GM12878 (cell line): ENCODE results near the gene SEL1L. TPM values are rescaled to one million over a fixed set of nuclear protein-coding genes. Genes with fewer than 3 reads are reported as not detected.

Source experiments
- ATAC-seq: fragments of 200-7000 bp; cut with Tn5 transposase; 3 replicates; pipeline ENCODE4 v1.9.1; 2020; ENCODE audit warnings: mild to moderate bottlenecking, moderate library complexity
- BruUV-seq: library from RNA; stranded (reverse); fragments of 400-500 nt; replicated peaks from 2 replicates; lab custom pipeline; 2021; lab: Mats Ljungman, UMichigan
- CTCF ChIA-PET: fragments of 300-600 bp; sonication (Branson Sonifier 250); formaldehyde crosslinking; extraction: SDS; loops from one replicate; lab custom pipeline; 2021; ENCODE audit warnings: inconsistent platforms; lab: Yijun Ruan, JAX
- POLR2A ChIA-PET: fragments of 350-600 bp; formaldehyde crosslinking; extraction: SDS; loops from one replicate; lab custom pipeline; 2021; ENCODE audit warnings: inconsistent platforms; lab: Charles Lee
- RAD21 ChIA-PET: fragments of 300-600 bp; sonication (Branson Sonifier 250); formaldehyde crosslinking; loops from one replicate; lab custom pipeline; 2023; ENCODE audit warnings: antibody characterized with exemption; ENCODE audit not compliant: unreplicated experiment; lab: Charles Lee
- SMC1A ChIA-PET: fragments of 300-600 bp; sonication (Branson Sonifier 250); formaldehyde crosslinking; loops from one replicate; lab custom pipeline; 2023; ENCODE audit not compliant: unreplicated experiment, uncharacterized antibody; lab: Charles Lee
- DNase-seq: peaks from one replicate; pipeline ENCODE4 v3.0.0-alpha.2; 2011; ENCODE audit warnings: low read depth, low spot score
- FAIRE-seq: peaks from 3 replicates; lab custom pipeline; 2011; peaks lifted over from hg19 to GRCh38; lab: Jason Lieb, UNC
- H2AFZ ChIP-seq: 2 replicates; pipeline ENCODE4 v1.6.0; 2011; ENCODE audit warnings: low read depth, low read length, control low read depth; ENCODE audit not compliant: control insufficient read depth
- H3K27ac ChIP-seq: 2 replicates; pipeline ENCODE4 v1.5.1; 2011; ENCODE audit warnings: control low read depth; ENCODE audit not compliant: control insufficient read depth, insufficient read depth
- H3K27me3 ChIP-seq, 2 experiments: replicated peaks in 1 of 2; 2 replicates each; pipeline versions ENCODE4 v1.6.0 to v1.6.1; 2011; ENCODE audit warnings: low read length in 1 of 2; ENCODE audit not compliant: control insufficient read depth in 2 of 2, insufficient read depth in 2 of 2
- H3K36me3 ChIP-seq, 2 experiments: 2 replicates each; pipeline ENCODE4 v1.5.1; 2011; ENCODE audit warnings: low read length in 1 of 2; ENCODE audit not compliant: control insufficient read depth in 2 of 2, insufficient read depth in 2 of 2
- H3K4me1 ChIP-seq: 2 replicates; pipeline ENCODE4 v1.6.1; 2011; ENCODE audit warnings: mild to moderate bottlenecking, low read length, moderate library complexity, mixed read lengths; ENCODE audit not compliant: control insufficient read depth, insufficient read depth
- H3K4me2 ChIP-seq: 2 replicates; pipeline ENCODE4 v1.6.0; 2011; ENCODE audit warnings: control low read depth; ENCODE audit not compliant: control insufficient read depth, insufficient read depth
- H3K4me3 ChIP-seq: fragments of 200-600 bp; sonication (generic); 2 replicates; pipeline ENCODE4 v1.5.1; 2016
- H3K79me2 ChIP-seq: 2 replicates; pipeline ENCODE4 v1.6.0; 2011; ENCODE audit warnings: low read length; ENCODE audit not compliant: control insufficient read depth, insufficient read depth
- H3K9ac ChIP-seq: 2 replicates; pipeline ENCODE4 v1.8.0; 2011; ENCODE audit warnings: low read length, control low read depth, mixed read lengths; ENCODE audit not compliant: control insufficient read depth, insufficient read depth
- H3K9me3 ChIP-seq: replicated peaks from 3 replicates; pipeline ENCODE4 v1.5.1; 2011; ENCODE audit warnings: mild to moderate bottlenecking, low read length; ENCODE audit not compliant: control insufficient read depth, insufficient read depth
- H4K20me1 ChIP-seq: 2 replicates; pipeline ENCODE4 v1.6.0; 2011; ENCODE audit not compliant: control insufficient read depth, insufficient read depth
- BCL11A ChIP-seq: IDR thresholded peaks from 2 replicates; pipeline ENCODE4 v1.6.1; 2011; ENCODE audit warnings: low read depth, low read length
- BMI1 ChIP-seq: fragments of 450-650 bp; IDR thresholded peaks from 2 replicates; pipeline ENCODE4 v1.6.1; 2016; ENCODE audit warnings: mild to moderate bottlenecking, moderate library complexity, borderline replicate concordance
- CREB1 ChIP-seq: IDR thresholded peaks from 2 replicates; pipeline ENCODE4 v1.6.1; 2012; ENCODE audit warnings: low read depth, mild to moderate bottlenecking, inconsistent platforms
- FOXK2 ChIP-seq: fragments of 450-650 bp; IDR thresholded peaks from 2 replicates; pipeline ENCODE4 v1.6.1; 2017; ENCODE audit warnings: mild to moderate bottlenecking, moderate library complexity
- IKZF1 ChIP-seq: fragments of 450-650 bp; conservative IDR thresholded peaks from 2 replicates; pipeline ENCODE4 v1.6.1; 2017; ENCODE audit warnings: antibody characterized with exemption, mild to moderate bottlenecking
- IRF4 ChIP-seq: IDR thresholded peaks from 2 replicates; pipeline ENCODE4 v1.6.1; 2011; ENCODE audit warnings: low read depth, low read length
- JUNB ChIP-seq: IDR thresholded peaks from 2 replicates; pipeline ENCODE4 v1.6.1; 2016; ENCODE audit warnings: antibody characterized with exemption, mild to moderate bottlenecking
- NFIC ChIP-seq: IDR thresholded peaks from 2 replicates; pipeline ENCODE4 v1.6.1; 2012; ENCODE audit warnings: low read depth, mild to moderate bottlenecking, inconsistent platforms, low read length, moderate library complexity
- NFXL1 ChIP-seq: fragments of 450-650 bp; IDR thresholded peaks from 2 replicates; pipeline ENCODE4 v1.6.1; 2017; ENCODE audit warnings: antibody characterized with exemption, mild to moderate bottlenecking, borderline replicate concordance
- SIX5 ChIP-seq: IDR thresholded peaks from 2 replicates; pipeline ENCODE4 v1.6.1; 2011; ENCODE audit warnings: mild to moderate bottlenecking, low read depth, low read length, moderate library complexity; ENCODE audit not compliant: severe bottlenecking
- SMAD1 ChIP-seq: fragments of 450-650 bp; IDR thresholded peaks from 2 replicates; pipeline ENCODE4 v1.6.1; 2018; ENCODE audit warnings: mild to moderate bottlenecking, low read depth; ENCODE audit not compliant: partially characterized antibody
- STAT1 ChIP-seq: fragments of 450-650 bp; conservative IDR thresholded peaks from 2 replicates; pipeline ENCODE4 v1.6.1; 2014; ENCODE audit warnings: antibody characterized with exemption, mild to moderate bottlenecking
- SUZ12 ChIP-seq: fragments of 200-600 bp; sonication (generic); IDR thresholded peaks from one replicate; pipeline ENCODE4 v1.6.1; 2018; ENCODE audit warnings: antibody characterized with exemption, mild to moderate bottlenecking; ENCODE audit not compliant: unreplicated experiment
- TBL1XR1 ChIP-seq: IDR thresholded peaks from 2 replicates; pipeline ENCODE4 v1.6.1; 2012; ENCODE audit warnings: low read depth, low read length, improper control_type of control experiment
- TCF3 ChIP-seq: IDR thresholded peaks from 2 replicates; pipeline ENCODE4 v1.6.1; 2012; ENCODE audit warnings: low read depth, mild to moderate bottlenecking, low read length, borderline replicate concordance; ENCODE audit not compliant: insufficient read depth
- WRNIP1 ChIP-seq: IDR thresholded peaks from 2 replicates; pipeline ENCODE4 v1.6.1; 2011; ENCODE audit warnings: low read depth, low read length, improper control_type of control experiment, borderline replicate concordance
- YBX1 ChIP-seq: fragments of 450-650 bp; IDR thresholded peaks from 2 replicates; pipeline ENCODE4 v1.6.1; 2016; ENCODE audit warnings: antibody characterized with exemption
- ZBED1 ChIP-seq: IDR thresholded peaks from 2 replicates; pipeline ENCODE4 v1.6.1; 2016; ENCODE audit warnings: borderline replicate concordance
- WGBS: methylation state at CpG from one replicate; pipeline ENCODE4 v1.1.6; 2016; ENCODE audit warnings: low lambda C conversion rate; ENCODE audit not compliant: insufficient replicate concordance, insufficient coverage; ENCODE audit errors: missing lambda C conversion rate; 5-methylcytosine and 5-hydroxymethylcytosine counted together
- in situ Hi-C: fragments of 300-500 bp; cut with MboI; formaldehyde crosslinking; loops from 9 replicates; pipeline ENCODE4 v1.14.3; 2018; ENCODE audit warnings: mixed read lengths
- intact Hi-C: fragments of 100-400 bp; cut with micrococcal nuclease; formaldehyde crosslinking; loops from one replicate; pipeline ENCODE4 v1.14.2; 2022; ENCODE audit not compliant: unreplicated experiment
- polyA plus RNA-seq, 11 experiments: library from polyadenylated mRNA; depleted of rRNA in 4 of 11; unstranded in 6 of 11; stranded (reverse) in 5 of 11; fragments of >200 nt; fragmentation: Nextera tagmentation in 4 of 11; fragmentation: Illumina TruSeq in 1 of 11; extraction: Ambion mirVana in 4 of 11; extraction: Trizol in 1 of 11; gene quantifications; 1 replicate in 1 of 11; 2 replicates in 10 of 11; pipeline versions ENCODE4 v1.2.1 to v1.2.3, GENCODE V29; 2011 to 2016; ENCODE audit warnings: inconsistent platforms in 2 of 11, missing spikeins in 2 of 11, low read depth in 1 of 11
- total RNA-seq, 4 experiments: library from RNA; depleted of rRNA in 3 of 4; stranded (reverse); fragments of >200 nt in 3 of 4; fragmentation: Illumina TruSeq in 1 of 4; extraction: Trizol in 1 of 4; gene quantifications; 2 replicates each; pipeline versions ENCODE4 v1.2.1 to v1.2.3, GENCODE V29; 2013 to 2021
- TF ChIP-seq, protein P1 (sequence below): fragments of 450-650 bp; IDR thresholded peaks from 2 replicates; pipeline ENCODE4 v1.6.1; 2017; ENCODE audit warnings: mild to moderate bottlenecking
- TF ChIP-seq, protein P2 (sequence below): fragments of 450-650 bp; IDR thresholded peaks from 2 replicates; pipeline ENCODE4 v1.6.1; 2016; ENCODE audit warnings: mild to moderate bottlenecking
- TF ChIP-seq, protein P3 (sequence below): fragments of 450-650 bp; IDR thresholded peaks from 2 replicates; pipeline ENCODE4 v1.6.1; 2016; ENCODE audit warnings: mild to moderate bottlenecking

The SEL1L gene
- total and polyA plus RNA-seq, 10 of the 15 experiments (the other 5 are each of a cell fraction or from before 2014, with no cell fraction given): 13.4 to 57.2 (median 31.7) TPM

DNA sequence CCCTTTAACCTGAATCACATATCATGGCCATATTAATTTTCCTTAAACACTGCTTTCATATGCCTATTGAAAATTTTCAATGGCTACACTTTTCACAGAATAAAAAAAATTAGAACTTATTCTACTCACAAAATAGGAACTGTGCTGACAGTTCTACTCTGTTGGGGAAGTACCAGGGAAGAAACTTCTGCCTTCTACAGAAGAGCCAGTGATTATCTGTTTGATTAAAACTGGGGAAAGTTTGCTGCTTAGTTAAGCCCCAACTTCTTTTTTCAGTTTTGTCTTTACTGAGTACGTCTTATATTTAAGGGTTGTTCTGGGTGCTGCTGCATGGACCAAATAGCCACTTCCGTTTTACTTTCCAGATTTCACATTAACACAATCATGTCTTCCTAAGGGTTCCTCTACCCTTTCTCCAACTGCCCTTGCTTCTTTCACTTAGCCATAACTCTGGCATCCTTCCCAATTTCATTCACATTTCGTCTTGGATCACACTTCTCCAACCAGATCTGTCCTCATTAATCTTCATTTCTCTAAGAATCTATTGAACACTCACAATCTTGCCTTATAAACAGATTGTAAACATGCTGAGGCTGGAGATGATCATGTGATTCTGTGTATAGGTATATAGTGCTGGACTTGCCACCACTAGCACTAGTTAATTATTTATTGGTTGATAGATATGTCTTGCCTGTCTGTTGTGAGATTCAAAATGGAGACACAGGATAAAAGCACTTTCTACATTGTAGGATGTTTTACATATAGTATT lies 1.9 kb upstream of the SEL1L start:
- peaks cover 31% of the 10 kb centered on the region for H3K79me2 ChIP-seq
- DNase-seq (peak; percentile 40), FAIRE-seq (no peak), ATAC-seq (peak; percentile 18)
- peaks cover 20% of the 10 kb centered on the region for H3K4me1 ChIP-seq
- in situ Hi-C loops: no loop called here
- H3K9me3 ChIP-seq: peaks cover 4% of the 10 kb centered on the region; the same call in 1 of the 3 replicates
- intact Hi-C loops: no loop called here
- no peaks in the 10 kb centered on the region for H4K20me1 ChIP-seq
- peak overlapping the region; percentile 80 for H3K27ac ChIP-seq
- H3K27me3 ChIP-seq: no peaks in the 10 kb centered on the region
- no peak overlapping the region for H3K4me3 ChIP-seq
- peak overlapping the region; percentile 70; the same call in 1 of the 2 replicates for H3K4me2 ChIP-seq
- no peak overlapping the region; the same call in 1 of the 2 replicates for H3K9ac ChIP-seq
- 2% methylated on average over 3 of the region's 3 CpGs for WGBS
- no peaks in the 10 kb centered on the region for H3K36me3 ChIP-seq
- SMC1A ChIA-PET: interaction anchor here (0.9 kb wide), 2 partner anchors 14 to 16 kb away, joined by 3 to 5 read pairs; no protein-coding TSS in a partner anchor
- CTCF ChIA-PET: no interaction called here
- no TSS peak for BruUV-seq
- POLR2A ChIA-PET: no interaction called here
- peak overlapping the region; percentile 90 for H2AFZ ChIP-seq
- RAD21 ChIA-PET: interaction anchor here (0.6 kb wide), 1 partner anchor 65 kb away, joined by 3 read pairs; no protein-coding TSS in a partner anchor
- TF ChIP-seq STAT1 (no peak), TCF3 (no peak), WRNIP1 (no peak), NFXL1 (no peak), BCL11A (0 out of 2 replicates have a peak, but pooled peaks have one; percentile 10), IRF4 (0 out of 2 replicates have a peak, but pooled peaks have one; percentile 21), BMI1 (no peak), SIX5 (no peak), TBL1XR1 (no peak), SMAD1 (no peak), CREB1 (no peak), FOXK2 (no peak), YBX1 (no peak), NFIC (peak; percentile 44; the same call in 1 of the 2 replicates), JUNB (peak; percentile 14; the same call in 1 of the 2 replicates), ZBED1 (no peak), SUZ12 (no peak), IKZF1 (0 out of 2 replicates have a peak, but pooled peaks have one; percentile 25)
- TF ChIP-seq, protein P1, sequence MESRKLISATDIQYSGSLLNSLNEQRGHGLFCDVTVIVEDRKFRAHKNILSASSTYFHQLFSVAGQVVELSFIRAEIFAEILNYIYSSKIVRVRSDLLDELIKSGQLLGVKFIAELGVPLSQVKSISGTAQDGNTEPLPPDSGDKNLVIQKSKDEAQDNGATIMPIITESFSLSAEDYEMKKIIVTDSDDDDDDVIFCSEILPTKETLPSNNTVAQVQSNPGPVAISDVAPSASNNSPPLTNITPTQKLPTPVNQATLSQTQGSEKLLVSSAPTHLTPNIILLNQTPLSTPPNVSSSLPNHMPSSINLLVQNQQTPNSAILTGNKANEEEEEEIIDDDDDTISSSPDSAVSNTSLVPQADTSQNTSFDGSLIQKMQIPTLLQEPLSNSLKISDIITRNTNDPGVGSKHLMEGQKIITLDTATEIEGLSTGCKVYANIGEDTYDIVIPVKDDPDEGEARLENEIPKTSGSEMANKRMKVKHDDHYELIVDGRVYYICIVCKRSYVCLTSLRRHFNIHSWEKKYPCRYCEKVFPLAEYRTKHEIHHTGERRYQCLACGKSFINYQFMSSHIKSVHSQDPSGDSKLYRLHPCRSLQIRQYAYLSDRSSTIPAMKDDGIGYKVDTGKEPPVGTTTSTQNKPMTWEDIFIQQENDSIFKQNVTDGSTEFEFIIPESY: no peak
- TF ChIP-seq, protein P2, sequence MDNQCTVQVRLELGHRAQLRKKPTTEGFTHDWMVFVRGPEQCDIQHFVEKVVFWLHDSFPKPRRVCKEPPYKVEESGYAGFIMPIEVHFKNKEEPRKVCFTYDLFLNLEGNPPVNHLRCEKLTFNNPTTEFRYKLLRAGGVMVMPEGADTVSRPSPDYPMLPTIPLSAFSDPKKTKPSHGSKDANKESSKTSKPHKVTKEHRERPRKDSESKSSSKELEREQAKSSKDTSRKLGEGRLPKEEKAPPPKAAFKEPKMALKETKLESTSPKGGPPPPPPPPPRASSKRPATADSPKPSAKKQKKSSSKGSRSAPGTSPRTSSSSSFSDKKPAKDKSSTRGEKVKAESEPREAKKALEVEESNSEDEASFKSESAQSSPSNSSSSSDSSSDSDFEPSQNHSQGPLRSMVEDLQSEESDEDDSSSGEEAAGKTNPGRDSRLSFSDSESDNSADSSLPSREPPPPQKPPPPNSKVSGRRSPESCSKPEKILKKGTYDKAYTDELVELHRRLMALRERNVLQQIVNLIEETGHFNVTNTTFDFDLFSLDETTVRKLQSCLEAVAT: no peak
- TF ChIP-seq, protein P3, sequence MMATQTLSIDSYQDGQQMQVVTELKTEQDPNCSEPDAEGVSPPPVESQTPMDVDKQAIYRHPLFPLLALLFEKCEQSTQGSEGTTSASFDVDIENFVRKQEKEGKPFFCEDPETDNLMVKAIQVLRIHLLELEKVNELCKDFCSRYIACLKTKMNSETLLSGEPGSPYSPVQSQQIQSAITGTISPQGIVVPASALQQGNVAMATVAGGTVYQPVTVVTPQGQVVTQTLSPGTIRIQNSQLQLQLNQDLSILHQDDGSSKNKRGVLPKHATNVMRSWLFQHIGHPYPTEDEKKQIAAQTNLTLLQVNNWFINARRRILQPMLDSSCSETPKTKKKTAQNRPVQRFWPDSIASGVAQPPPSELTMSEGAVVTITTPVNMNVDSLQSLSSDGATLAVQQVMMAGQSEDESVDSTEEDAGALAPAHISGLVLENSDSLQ: no peak
